Caki2 (cell line): Measurements from ENCODE around the gene ZNF878. TPM values are rescaled to one million over a fixed set of nuclear protein-coding genes. Genes with fewer than 3 reads are reported as not detected.

Source experiments
- DNase-seq: peaks from one replicate; pipeline ENCODE4 v3.0.0-alpha.2; 2015; ENCODE audit warnings: low read depth
- in situ Hi-C: cut with HindIII; loops from 2 replicates; pipeline ENCODE4 v1.10.0; 2016; ENCODE audit warnings: low sequenced_read_pairs, low pct_unique_long_range_greater_than_20kb, mixed read lengths
- total RNA-seq: library from RNA; depleted of rRNA; stranded (reverse); fragments of >200 nt; shearing (Covaris generic); gene quantifications from 2 replicates; pipeline ENCODE4 v1.2.3, GENCODE V29; 2014; ENCODE audit warnings: low replicate concordance; rRNA removed

ZNF878 gene
- total RNA-seq, 1 experiment from 2014 or later: not detected

DNA sequence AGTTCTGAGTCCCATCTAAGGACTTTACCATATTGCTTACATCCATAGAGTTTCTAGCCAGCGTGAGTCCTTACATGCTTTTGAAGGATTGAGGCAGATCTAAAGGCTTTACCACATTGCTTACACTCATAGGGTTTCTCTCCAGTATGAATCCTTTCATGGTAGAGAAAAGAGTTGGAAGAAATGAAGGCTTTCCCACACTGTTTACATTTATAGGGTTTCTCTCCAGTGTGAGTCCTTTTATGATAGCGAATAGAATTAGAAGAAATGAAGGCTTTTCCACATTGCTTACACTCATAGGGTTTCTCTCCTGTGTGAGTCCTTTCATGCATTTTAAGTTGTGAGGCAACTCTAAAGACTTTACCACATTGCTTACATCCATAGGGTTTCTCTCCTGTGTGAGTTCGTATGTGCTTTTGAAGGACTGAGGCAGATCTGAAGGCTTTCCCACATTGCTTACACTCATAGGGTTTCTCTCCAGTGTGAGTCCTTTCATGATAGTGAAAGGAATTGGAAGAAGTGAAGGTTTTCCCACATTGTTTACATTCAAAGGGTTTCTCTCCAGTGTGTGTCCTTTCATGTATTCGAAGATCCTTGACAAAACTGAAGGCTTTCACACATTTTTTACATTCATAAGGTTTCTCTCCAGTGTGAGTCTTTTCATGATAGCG lies 8.9 kb downstream of the ZNF878 start:
- in situ Hi-C loops: no loop called here
- DNase-seq: no peak

DNA sequence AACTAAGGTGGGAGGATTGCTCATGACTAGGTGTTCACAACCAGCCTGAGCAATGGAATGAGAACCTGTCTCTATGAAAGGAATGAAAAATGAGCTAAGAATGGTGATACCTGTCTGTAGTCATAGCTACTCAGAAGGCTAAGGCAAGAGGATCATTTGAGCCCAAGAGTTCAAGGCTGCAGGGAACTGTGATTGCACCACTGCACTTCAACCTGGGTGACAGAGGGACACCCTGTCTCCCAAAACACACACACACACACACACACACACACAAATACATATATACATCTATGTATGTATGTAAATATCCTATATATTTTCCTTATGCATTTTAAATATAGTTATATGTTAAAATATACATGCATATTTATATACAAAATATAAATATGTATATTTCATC lies 9.9 kb downstream of the ZNF878 start:
- in situ Hi-C loops: no loop called here
- DNase-seq: no peak

DNA sequence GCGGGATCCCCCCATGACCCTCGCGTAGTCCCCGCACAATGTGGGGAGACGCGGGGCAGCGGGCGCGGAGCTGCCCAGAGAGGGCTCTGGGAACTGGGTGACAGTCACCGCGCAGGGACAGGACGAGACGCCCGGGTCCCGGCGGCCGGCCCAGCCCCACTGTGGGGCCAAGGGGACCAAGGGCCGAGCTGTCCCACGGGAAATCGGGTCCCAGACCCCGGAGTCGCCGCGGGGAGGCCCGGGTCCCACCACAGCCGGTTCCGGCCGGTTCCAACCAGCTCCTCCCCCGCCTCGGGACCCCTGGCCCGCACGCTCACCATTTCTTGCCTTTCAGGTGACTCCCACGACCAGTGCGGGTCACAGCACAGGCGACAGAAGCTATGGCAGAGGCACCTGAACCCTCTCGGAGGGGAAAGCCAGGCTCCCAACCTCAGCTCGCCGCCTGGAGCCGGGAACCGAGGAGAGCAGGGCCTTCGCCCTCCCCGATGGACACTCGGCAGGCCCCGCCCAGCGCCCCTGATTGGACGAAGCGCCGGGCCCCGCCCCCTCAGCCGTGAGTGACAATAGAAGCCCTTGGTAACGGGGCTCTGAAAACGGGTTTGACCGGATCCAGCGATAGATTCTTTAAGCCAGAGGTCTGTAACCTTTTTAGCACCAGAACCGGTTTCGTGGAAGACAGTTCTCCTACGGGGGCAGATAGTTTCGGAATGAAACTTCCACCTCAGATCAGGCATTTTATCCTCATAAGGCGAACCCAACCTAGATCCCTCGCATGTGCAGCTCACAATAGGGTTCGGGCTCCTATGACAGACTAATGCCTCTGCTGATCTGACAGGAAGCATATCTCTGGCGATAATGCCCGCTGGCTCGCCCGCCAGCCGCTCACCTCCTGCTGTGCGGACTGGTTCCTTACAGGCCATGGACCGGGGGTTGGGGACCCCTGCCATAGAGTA lies 17.3 kb downstream of the ZNF878 start, which contains the start of gene ZNF433:
Gene ZNF433, minus strand, starts transcription at position 460 of the 953 bp plus-strand sequence. Its CDS starts 140 bp downstream, at position 320.
- no peak for DNase-seq

DNA sequence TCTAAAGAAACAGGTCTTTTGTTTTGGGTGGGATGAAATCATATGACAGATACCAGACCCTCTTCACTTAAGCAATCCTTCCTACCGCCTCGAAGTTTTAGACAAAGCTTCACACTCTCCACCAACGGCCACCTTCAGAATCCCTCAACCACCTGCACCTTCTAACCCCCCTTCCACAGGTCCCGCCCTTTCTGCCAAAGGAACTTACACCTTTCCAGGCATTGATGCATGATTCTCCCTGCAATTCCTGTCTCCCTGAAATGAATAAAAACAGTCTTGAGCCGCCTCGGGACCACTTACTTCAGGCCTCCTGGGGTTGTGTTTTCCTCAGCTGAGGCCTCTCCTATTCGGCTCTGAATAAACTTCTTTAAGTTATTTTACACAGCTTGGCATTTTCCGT lies 18.1 kb downstream of the ZNF878 start:
- in situ Hi-C loops: no loop called here
- DNase-seq: no peak

More for the DNA sequence above, 17.3 kb downstream of the ZNF878 start, which contains the start of gene ZNF433:
- in situ Hi-C loops: no loop called here

DNA sequence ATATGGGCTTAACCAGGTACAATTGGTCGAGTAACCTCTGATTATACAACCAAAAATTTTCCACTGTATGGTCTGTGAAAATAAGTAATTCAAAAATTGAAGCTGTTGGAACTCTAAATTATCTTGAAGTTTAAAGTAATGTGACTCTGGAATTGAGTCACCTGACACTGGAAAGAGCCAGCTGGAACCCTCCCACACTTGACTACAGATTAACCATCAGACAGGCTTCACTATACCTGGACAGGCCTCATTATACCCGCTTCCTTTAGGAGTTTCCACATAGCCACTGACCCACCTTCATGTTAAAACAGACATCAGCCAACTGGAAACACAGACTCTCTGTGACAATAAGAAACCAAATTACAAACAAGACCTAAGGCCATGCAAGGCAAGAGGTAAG lies 18.6 kb downstream of the ZNF878 start:
- DNase-seq: no peak
- in situ Hi-C loops: no loop called here

DNA sequence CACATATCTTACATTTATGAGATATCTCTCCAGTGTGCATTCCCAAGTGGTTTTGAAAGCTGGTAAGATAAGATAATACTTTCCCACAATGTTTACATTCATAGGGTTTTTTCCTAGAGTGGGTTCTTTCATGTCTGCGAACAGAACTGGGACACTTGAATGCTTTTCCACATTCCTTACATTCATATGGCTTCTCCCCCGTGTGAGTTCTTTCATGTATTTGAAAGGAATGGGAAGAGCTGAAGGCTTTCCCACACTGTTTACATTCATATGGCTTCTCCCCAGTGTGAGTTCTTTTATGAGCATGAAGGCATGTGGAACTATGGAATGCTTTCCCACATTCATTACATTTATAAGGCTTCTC lies 37.0 kb downstream of the ZNF878 start:
- DNase-seq: no peak
- in situ Hi-C loops: no loop called here

DNA sequence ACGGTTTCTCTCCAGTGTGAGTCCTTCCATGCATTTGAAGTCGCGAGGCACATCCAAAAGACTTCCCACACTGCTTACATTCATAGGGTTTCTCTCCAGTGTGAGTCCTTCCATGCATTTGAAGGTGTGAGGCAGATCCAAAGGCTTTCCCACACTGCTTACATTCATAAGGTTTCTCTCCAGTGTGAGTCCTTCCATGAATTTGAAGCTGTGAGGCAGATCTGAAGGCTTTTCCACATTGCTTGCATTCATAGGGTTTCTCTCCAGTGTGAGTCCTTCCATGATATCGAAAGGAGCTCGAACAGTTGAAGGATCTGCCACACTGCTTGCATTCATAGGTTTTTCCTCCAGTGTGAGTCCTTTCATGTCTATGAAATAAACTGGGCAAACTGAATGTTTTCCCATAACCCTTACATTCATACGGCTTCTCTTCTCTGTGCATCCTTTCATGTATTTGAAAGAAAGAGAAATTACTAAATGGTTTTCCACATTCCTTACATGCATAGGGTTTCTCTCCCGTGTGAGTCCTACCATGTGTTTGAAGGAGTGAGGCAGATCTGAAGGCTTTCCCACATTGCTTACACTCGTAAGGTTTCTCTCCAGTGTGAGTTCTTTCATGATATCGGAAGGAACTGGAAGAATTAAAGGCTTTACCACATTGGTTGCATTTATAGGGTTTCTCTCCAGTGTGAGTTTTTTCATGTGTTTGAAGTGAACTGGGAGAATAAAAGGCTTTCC lies 37.6 kb downstream of the ZNF878 start:
- in situ Hi-C loops: no loop called here
- no peak for DNase-seq

DNA sequence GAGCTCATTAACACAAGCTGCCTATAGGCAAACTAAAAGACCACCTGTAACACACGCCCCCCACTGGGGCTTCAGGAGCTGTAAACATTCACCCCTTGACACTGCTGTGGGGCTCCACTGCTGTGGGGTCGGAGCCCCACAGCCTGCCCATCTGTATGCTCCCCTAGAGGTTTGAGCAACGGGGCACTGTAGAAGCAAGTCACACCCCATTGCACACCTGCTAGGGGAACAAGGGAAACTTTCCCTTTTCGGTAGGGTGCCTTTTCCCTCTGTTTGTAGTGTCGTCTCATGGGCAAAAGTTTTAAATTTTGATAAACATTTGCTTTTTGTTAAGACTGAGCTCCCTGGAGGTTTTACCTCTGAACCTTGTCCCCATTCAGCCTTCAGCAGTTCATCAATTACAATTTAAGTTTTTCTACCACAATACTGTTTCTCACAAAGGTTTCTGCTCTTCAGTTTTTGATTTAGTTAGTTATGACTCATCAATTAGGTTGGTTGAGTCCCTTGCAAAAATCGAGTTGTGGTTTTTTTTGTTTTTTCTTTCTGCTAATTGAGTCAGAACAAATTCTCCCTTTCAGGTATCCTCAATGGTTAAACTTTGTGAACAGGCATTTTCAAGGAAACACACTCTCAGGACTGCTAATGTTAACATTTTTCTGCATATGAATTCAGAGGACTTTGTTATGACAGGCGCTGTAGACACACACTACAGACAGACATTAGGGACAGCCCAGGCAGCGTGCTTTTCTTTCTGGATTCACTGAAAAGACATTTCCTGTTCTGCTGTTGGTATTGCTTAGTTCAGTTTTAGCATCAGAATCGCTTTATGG lies 52.4 kb downstream of the ZNF878 start:
- in situ Hi-C loops: no loop called here
- DNase-seq: no peak

DNA sequence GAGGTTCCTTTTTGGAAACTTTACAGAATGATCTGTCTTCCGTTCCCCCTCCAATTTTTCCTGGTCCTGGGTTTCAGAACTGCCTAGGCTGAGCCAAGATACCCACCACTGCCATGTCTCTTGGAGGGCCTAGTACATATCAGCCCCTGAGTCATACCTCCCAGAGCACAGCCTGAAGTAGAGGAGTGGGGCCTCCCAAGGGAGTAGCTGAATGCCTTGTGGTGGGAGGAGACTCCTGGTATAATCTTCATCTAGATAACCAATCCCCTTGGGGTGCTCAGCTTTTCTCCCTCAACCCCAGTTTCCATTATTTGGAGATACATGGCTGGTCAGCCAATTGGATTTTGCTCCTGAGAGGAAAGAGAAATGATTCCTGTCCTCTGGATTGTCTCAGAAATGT lies 57.6 kb downstream of the ZNF878 start:
- in situ Hi-C loops: no loop called here
- DNase-seq: no peak

Other genes with a start within 250 kb of the ZNF878 start
- gene ZNF440, start 238.7 kb downstream of the ZNF878 start, total RNA-seq: 3.2 and 5.7 TPM in 2 replicates
- gene ZNF439, start 204.2 kb downstream of the ZNF878 start, total RNA-seq: not detected in 2 replicates
- gene ZNF69, start 165.2 kb downstream of the ZNF878 start, total RNA-seq: 8.3 and 14.0 TPM in 2 replicates
- 2.8 and 11.5 TPM in 2 replicates for gene ZNF700, start 127.9 kb downstream of the ZNF878 start, total RNA-seq
- gene ZNF763, start 87.9 kb downstream of the ZNF878 start, total RNA-seq: 7.0 TPM in 1 of 2 replicates, not detected in the other
- gene ZNF433, start 17.3 kb downstream of the ZNF878 start, total RNA-seq: 0.20 TPM in 1 of 2 replicates, not detected in the other
- gene ZNF844, start 11.8 kb upstream of the ZNF878 start, total RNA-seq: 0.24 TPM in 1 of 2 replicates, not detected in the other
- gene ZNF20, start 87.4 kb upstream of the ZNF878 start, total RNA-seq: 3.4 and 20.8 TPM in 2 replicates
- not detected in 2 replicates for gene ZNF625, start 103.8 kb upstream of the ZNF878 start, total RNA-seq
- 1.1 and 6.6 TPM in 2 replicates for gene ZNF136, start 110.1 kb upstream of the ZNF878 start, total RNA-seq
- 6.6 and 7.4 TPM in 2 replicates for gene ZNF44, start 241.9 kb upstream of the ZNF878 start, total RNA-seq